GM15510 (cell line): ENCODE measurements around the gene MBP.

Experiments used
- POLR2A ChIP-seq: IDR thresholded peaks from 3 replicates; pipeline ENCODE4 v1.6.1; 2011; ENCODE audit warnings: borderline replicate concordance; ENCODE audit not compliant: insufficient read length; ENCODE audit errors: extremely low read depth

Gene MBP

DNA sequence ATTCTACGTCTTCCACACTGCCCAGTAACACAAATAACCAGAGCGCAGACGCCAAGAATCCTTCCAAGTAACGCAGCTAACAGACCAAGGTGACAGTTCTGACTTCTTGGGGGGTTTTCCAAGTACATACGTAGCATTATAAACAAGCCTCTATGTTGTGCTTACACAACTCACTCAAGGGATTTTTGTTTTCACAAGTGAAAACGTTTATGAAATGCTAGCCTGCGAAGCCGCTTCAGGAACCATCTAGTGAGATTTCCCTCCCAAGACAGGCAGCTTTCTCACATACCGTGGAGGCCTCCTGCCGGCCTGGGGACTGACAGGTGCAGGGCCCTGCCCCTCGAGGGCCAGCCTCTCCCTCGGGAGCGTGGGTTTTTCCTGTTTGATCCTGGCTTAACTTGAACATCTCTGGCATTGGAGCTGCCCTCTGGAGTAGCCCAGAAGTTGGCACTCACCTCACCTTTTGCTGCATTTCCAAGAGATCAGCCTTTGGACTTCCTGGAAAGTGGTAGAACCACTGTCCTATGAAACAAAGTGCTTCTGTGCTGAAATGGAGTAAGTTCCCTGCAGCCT lies 151.1 kb downstream of the MBP start:
- TF ChIP-seq POLR2A = no peak

DNA sequence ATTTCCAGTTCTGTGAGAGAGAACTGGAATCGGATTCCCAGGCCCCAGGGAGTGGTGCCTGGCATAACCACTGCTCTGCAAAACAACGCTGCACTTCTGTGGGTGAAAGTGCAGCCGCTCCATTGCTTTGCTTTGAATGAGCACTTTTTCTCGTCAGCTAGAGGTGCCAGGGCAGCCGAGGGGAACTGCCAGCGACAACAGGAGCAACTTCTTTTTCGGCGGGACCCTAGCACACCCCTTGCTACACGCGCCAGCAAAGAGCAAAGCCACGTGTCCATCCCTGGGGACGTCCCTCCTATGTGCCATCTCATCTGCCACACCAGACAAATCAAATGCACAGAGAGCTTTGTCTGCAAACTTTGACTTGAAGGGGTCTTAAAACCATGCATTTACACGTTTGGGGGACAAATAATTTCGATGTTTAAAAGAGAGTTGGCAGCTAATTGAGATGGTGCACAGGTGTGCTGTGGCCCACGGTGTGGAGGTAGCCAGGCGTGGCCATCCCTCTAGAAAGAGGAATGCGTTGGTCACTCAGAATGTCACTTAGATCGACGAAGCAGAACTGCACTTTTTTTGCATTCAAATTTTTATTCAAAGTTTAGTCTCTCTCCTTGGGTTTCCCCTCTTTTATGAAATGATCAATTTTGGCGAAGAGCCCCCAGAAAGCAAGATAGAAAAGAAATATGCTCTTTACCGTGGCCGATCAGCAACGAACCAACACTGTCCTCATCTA lies 151.8 kb downstream of the MBP start:
- no peak for TF ChIP-seq POLR2A

GRCh38 chr18:76979906-76980305 lies 152.7 kb downstream of the MBP start:
- TF ChIP-seq POLR2A = no peak

- TF ChIP-seq POLR2A = no peak
Measured at GRCh38 chr18:76979111-76979751, 153.4 kb downstream of the MBP start.

- no peak for TF ChIP-seq POLR2A
Measured at GRCh38 chr18:76978616-76979015, 154.0 kb downstream of the MBP start.

- TF ChIP-seq POLR2A = no peak
Measured at GRCh38 chr18:76977684-76978232, 154.8 kb downstream of the MBP start.

- TF ChIP-seq POLR2A = no peak
Measured at GRCh38 chr18:76977108-76977621, 155.4 kb downstream of the MBP start.

- TF ChIP-seq POLR2A = no peak
Measured at GRCh38 chr18:76975577-76976110, 156.9 kb downstream of the MBP start.

- TF ChIP-seq POLR2A = no peak
Measured at GRCh38 chr18:76974386-76974785, 158.2 kb downstream of the MBP start.

GRCh38 chr18:76973520-76974266 lies 158.9 kb downstream of the MBP start:
- no peak for TF ChIP-seq POLR2A

GRCh38 chr18:76972846-76973519 lies 159.6 kb downstream of the MBP start:
- no peak for TF ChIP-seq POLR2A

GRCh38 chr18:76972241-76972640 lies 160.3 kb downstream of the MBP start:
- no peak for TF ChIP-seq POLR2A

GRCh38 chr18:76970770-76971559 lies 161.6 kb downstream of the MBP start:
- no peak for TF ChIP-seq POLR2A
